RWPE2 (cell line): ENCODE data around the gene NFAM1.

Experiments used
- ATAC-seq: fragments of 200-7000 bp; cut with Tn5 transposase; 3 replicates; pipeline ENCODE4 v1.9.1; 2021; ENCODE audit warnings: low read depth
- DNase-seq: peaks from one replicate; pipeline ENCODE4 v3.0.0-alpha.2; 2020; ENCODE audit warnings: low spot score
- H3K27ac ChIP-seq: fragments of 450-650 bp; 2 replicates; pipeline ENCODE4 v1.5.1; 2017; ENCODE audit warnings: mild to moderate bottlenecking; ENCODE audit not compliant: poor library complexity, severe bottlenecking
- H3K27me3 ChIP-seq: fragments of 250-450 bp; sonication (Bioruptor Pico); 2 replicates; pipeline ENCODE4 v1.5.1; 2021; ENCODE audit warnings: mild to moderate bottlenecking, moderate library complexity; ENCODE audit not compliant: insufficient read depth, poor library complexity, severe bottlenecking
- H3K36me3 ChIP-seq: fragments of 250-450 bp; sonication (Bioruptor Pico); 2 replicates; pipeline ENCODE4 v1.5.1; 2020; ENCODE audit warnings: low read depth, mild to moderate bottlenecking, moderate library complexity
- H3K4me1 ChIP-seq: fragments of 250-450 bp; sonication (Bioruptor Pico); 2 replicates; pipeline ENCODE4 v1.5.1; 2021; ENCODE audit warnings: mild to moderate bottlenecking, moderate library complexity; ENCODE audit not compliant: insufficient read depth, poor library complexity, severe bottlenecking
- H3K4me3 ChIP-seq: fragments of 250-450 bp; sonication (Bioruptor Pico); 2 replicates; pipeline ENCODE4 v1.5.1; 2021; ENCODE audit warnings: mild to moderate bottlenecking, moderate library complexity; ENCODE audit not compliant: severe bottlenecking
- H3K9me3 ChIP-seq: fragments of 250-450 bp; sonication (Bioruptor Pico); 2 replicates; pipeline ENCODE4 v1.5.1; 2021; ENCODE audit warnings: mild to moderate bottlenecking, moderate library complexity; ENCODE audit not compliant: severe bottlenecking
- TF ChIP-seq, protein P1 (sequence below): fragments of 450-650 bp; IDR thresholded peaks from one replicate; pipeline ENCODE4 v1.5.1; 2017; ENCODE audit warnings: mild to moderate bottlenecking, moderate library complexity; ENCODE audit not compliant: poor library complexity, severe bottlenecking

NFAM1 gene

GRCh38 chr22:42432818-42433217, 615 bp upstream of the NFAM1 start:
- Histone ChIP-seq H3K4me1 (no peaks in the 10 kb centered on the region), H3K27ac (no peak overlapping the region), H3K9me3 (no peaks in the 10 kb centered on the region), H3K27me3 (no peaks in the 10 kb centered on the region), H3K36me3 (no peaks in the 10 kb centered on the region), H3K4me3 (no peak overlapping the region)
- ATAC-seq: no peak
- TF ChIP-seq, protein P1, sequence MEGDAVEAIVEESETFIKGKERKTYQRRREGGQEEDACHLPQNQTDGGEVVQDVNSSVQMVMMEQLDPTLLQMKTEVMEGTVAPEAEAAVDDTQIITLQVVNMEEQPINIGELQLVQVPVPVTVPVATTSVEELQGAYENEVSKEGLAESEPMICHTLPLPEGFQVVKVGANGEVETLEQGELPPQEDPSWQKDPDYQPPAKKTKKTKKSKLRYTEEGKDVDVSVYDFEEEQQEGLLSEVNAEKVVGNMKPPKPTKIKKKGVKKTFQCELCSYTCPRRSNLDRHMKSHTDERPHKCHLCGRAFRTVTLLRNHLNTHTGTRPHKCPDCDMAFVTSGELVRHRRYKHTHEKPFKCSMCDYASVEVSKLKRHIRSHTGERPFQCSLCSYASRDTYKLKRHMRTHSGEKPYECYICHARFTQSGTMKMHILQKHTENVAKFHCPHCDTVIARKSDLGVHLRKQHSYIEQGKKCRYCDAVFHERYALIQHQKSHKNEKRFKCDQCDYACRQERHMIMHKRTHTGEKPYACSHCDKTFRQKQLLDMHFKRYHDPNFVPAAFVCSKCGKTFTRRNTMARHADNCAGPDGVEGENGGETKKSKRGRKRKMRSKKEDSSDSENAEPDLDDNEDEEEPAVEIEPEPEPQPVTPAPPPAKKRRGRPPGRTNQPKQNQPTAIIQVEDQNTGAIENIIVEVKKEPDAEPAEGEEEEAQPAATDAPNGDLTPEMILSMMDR: no peak
- DNase-seq: no peak

GRCh38 chr22:42431401-42432019, 693 bp downstream of the NFAM1 start:
- H3K27me3 ChIP-seq: no peaks in the 10 kb centered on the region
- no peak overlapping the region for H3K4me3 ChIP-seq
- no peak for ATAC-seq
- H3K36me3 ChIP-seq: no peaks in the 10 kb centered on the region
- DNase-seq: no peak
- TF ChIP-seq, protein P1: no peak
- H3K9me3 ChIP-seq: no peaks in the 10 kb centered on the region
- H3K4me1 ChIP-seq: no peaks in the 10 kb centered on the region
- H3K27ac ChIP-seq: no peak overlapping the region

GRCh38 chr22:42430528-42431125, 1.6 kb downstream of the NFAM1 start:
- Histone ChIP-seq H3K36me3 (no peaks in the 10 kb centered on the region), H3K4me3 (no peak overlapping the region), H3K27ac (no peak overlapping the region), H3K27me3 (no peaks in the 10 kb centered on the region), H3K9me3 (no peaks in the 10 kb centered on the region), H3K4me1 (peaks cover 3% of the 10 kb centered on the region)
- ATAC-seq (no peak), DNase-seq (no peak)
- TF ChIP-seq, protein P1: no peak

GRCh38 chr22:42428760-42429159, 3.4 kb downstream of the NFAM1 start:
- Histone ChIP-seq H3K4me3 (no peak overlapping the region), H3K27ac (no peak overlapping the region), H3K4me1 (peaks cover 8% of the 10 kb centered on the region), H3K27me3 (no peaks in the 10 kb centered on the region), H3K36me3 (no peaks in the 10 kb centered on the region), H3K9me3 (no peaks in the 10 kb centered on the region)
- DNase-seq (no peak), ATAC-seq (no peak)
- TF ChIP-seq, protein P1: no peak

DNA sequence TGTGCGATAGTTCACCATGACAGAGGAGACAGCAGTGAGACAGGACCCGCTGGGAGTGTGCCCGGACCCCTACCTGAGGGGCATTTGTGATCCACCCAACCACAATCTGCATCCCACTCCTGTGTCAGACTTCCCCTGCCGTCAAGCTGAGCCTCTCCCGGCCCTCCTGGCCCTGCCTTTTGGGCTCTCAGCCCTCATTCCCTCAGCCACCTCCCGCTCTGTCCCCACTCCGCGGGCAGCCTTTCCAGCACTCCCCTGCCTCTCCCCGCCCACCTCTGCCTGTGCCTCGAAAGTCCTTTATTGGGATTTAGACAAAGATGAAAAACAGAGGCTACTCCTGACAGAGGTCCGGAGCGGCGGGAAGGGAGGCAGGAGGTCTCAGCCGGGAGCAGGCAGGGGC, 4.2 kb downstream of the NFAM1 start:
- ATAC-seq (no peak), DNase-seq (no peak)
- peaks cover 8% of the 10 kb centered on the region for H3K4me1 ChIP-seq
- no peaks in the 10 kb centered on the region for H3K9me3 ChIP-seq
- no peaks in the 10 kb centered on the region for H3K36me3 ChIP-seq
- TF ChIP-seq, protein P1: no peak
- H3K27ac ChIP-seq: no peak overlapping the region
- no peak overlapping the region for H3K4me3 ChIP-seq
- H3K27me3 ChIP-seq: no peaks in the 10 kb centered on the region
